ENCODE measurements around the gene MYL11. TPM values are rescaled to one million over a fixed set of nuclear protein-coding genes. Genes with fewer than 3 reads are reported as not detected.

MYL11 gene
- total RNA-seq, 1 donor from 2014 or later = 10.4 TPM

DNA sequence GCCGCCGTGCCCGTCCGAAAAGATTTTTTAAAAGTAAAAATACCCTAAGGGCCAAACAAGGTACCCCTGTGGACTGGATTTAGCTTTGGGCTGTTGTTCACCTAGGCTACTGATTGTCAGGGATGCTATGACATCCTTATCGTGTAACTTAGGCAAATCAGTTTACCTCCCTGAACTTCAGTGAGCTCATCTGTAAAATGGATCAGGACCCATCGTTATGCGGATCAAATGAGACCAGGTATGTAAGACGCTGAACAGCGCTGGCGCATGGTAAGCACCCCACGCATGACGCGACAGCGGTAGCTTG lies 32.1 kb downstream of the MYL11 start:
- H3K27ac Mint-ChIP-seq = peak overlapping the region; percentile 90
- H3K9me3 Mint-ChIP-seq = no peaks in the 10 kb centered on the region
- peaks cover 21% of the 10 kb centered on the region for H3K4me1 Mint-ChIP-seq (ENCODE audit: unreplicated experiment)
- H3K4me3 Mint-ChIP-seq = peak overlapping the region; percentile 95
- no peaks in the 10 kb centered on the region for H3K27me3 Mint-ChIP-seq
- DNase-seq (ENCODE audit: extremely low spot score, unreplicated experiment) = no peak
- no peaks in the 10 kb centered on the region for H3K36me3 Mint-ChIP-seq
- TF ChIP-seq, protein P1, sequence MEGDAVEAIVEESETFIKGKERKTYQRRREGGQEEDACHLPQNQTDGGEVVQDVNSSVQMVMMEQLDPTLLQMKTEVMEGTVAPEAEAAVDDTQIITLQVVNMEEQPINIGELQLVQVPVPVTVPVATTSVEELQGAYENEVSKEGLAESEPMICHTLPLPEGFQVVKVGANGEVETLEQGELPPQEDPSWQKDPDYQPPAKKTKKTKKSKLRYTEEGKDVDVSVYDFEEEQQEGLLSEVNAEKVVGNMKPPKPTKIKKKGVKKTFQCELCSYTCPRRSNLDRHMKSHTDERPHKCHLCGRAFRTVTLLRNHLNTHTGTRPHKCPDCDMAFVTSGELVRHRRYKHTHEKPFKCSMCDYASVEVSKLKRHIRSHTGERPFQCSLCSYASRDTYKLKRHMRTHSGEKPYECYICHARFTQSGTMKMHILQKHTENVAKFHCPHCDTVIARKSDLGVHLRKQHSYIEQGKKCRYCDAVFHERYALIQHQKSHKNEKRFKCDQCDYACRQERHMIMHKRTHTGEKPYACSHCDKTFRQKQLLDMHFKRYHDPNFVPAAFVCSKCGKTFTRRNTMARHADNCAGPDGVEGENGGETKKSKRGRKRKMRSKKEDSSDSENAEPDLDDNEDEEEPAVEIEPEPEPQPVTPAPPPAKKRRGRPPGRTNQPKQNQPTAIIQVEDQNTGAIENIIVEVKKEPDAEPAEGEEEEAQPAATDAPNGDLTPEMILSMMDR (conservative IDR thresholded peaks at IDR 0.05) = no peak

- peaks cover 23% of the 10 kb centered on the region for H3K4me1 Mint-ChIP-seq (ENCODE audit: unreplicated experiment)
- H3K4me3 Mint-ChIP-seq = peak within 1 kb of the TSS; percentile 95
- H3K36me3 Mint-ChIP-seq = peaks cover 4% of the 10 kb centered on the region
- H3K27me3 Mint-ChIP-seq = no peaks in the 10 kb centered on the region
- TF ChIP-seq, protein P1 (conservative IDR thresholded peaks at IDR 0.05) = no peak
- H3K9me3 Mint-ChIP-seq = no peaks in the 10 kb centered on the region
- H3K27ac Mint-ChIP-seq = peak within 1 kb of the TSS; percentile 90
- peak; percentile 91 for DNase-seq (ENCODE audit: extremely low spot score, unreplicated experiment)
Observed at GRCh38 chr16:30407102-30407803, 32.7 kb downstream of the MYL11 start, which contains the start of gene ZNF771. Gene ZNF771, plus strand, starts transcription at chr16:30407606. Its CDS starts 448 bp downstream, at chr16:30408054.

DNA sequence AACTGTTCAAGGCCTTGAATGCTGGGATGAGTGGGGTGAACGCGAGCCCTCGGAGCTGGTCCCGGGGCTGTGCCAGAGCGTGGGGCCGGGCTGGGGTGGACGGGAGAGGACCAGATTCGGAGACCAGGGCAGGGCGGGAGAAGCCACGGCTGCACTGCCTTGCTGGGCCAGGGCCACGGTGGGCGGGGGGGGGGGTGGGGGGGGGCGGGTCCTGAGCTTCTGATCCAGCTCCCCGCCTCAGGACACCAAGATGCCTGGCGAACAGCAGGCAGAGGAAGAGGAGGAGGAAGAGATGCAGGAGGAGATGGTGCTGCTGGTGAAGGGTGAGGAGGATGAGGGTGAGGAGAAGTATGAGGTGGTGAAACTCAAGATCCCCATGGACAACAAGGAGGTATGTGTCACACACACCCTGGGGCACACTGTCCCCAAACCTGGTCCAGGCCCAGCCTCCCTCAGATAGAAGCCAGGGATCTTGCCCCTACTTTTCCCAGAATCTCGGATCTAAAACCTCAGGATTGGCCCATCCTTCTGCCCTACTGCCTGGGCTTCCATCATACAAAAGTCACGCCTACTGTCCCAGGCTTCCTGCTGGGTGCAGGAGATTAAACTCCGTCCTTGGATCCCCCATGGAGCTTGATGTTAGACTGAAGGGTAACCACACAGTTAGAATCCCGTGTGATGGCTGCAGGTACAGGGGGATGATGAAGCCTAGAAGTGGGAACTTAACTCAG lies 33.4 kb downstream of the MYL11 start:
- DNase-seq (ENCODE audit: extremely low spot score, unreplicated experiment) = no peak
- peak overlapping the region; percentile 85 for H3K4me3 Mint-ChIP-seq
- peaks cover 4% of the 10 kb centered on the region for H3K36me3 Mint-ChIP-seq
- TF ChIP-seq, protein P1 (conservative IDR thresholded peaks at IDR 0.05) = no peak
- H3K9me3 Mint-ChIP-seq = no peaks in the 10 kb centered on the region
- no peaks in the 10 kb centered on the region for H3K27me3 Mint-ChIP-seq
- H3K27ac Mint-ChIP-seq = peak overlapping the region; percentile 9
- peaks cover 24% of the 10 kb centered on the region for H3K4me1 Mint-ChIP-seq (ENCODE audit: unreplicated experiment)

DNA sequence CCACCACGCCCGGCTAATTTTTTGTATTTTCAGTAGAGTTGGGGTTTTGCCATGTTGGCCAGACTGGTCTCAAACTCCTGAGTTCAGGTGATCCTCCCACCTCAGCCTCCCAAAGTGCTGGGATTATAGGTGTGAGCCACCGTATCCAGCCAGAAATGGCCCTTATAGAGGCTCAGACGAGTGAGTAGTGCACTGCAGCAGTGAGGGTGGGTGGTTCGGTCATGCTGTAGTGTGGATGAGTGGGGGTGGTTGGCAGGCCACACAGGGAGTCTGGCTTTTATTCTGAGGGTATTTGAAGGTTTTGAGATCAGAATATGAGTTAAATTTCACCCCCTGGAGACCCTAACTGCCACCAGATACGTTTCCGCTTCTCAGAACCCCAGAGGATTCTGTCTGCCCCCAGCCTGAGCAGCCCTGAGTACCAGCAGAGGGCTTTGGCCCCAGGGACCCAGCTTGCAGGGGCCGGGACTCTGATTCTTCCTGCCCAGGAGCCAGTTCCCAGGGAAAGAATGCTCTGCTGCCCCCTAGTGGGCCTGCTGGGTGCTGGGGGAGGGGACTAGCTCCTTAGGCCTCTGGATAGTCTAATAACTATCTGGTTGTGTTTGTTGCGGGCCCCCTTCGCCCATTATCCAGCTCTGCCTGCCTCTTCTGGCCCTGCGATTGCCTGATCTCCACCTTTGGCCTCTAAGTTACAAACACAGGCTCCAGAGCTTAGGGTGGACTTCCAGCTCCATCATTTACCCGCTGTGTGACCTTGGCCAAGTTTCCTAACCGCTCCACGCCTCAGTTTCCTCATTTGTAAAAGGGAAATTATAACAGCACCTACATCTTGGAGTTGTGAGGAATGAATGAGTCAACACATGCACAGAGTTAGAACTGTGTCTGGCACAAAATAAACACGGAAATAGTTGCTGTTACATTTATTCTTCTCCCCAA lies 34.8 kb downstream of the MYL11 start:
- no peaks in the 10 kb centered on the region for H3K27me3 Mint-ChIP-seq
- peak overlapping the region; percentile 76 for H3K4me3 Mint-ChIP-seq
- peak overlapping the region; percentile 26 for H3K27ac Mint-ChIP-seq
- H3K4me1 Mint-ChIP-seq (ENCODE audit: unreplicated experiment) = peaks cover 24% of the 10 kb centered on the region
- no peaks in the 10 kb centered on the region for H3K9me3 Mint-ChIP-seq
- H3K36me3 Mint-ChIP-seq = peaks cover 8% of the 10 kb centered on the region
- peak; percentile 95 for DNase-seq (ENCODE audit: extremely low spot score, unreplicated experiment)
- TF ChIP-seq, protein P1 (conservative IDR thresholded peaks at IDR 0.05) = peak; percentile 96

GRCh38 chr16:30413112-30413806 lies 38.7 kb downstream of the MYL11 start:
- Mint-ChIP-seq H3K36me3 (peaks cover 11% of the 10 kb centered on the region), H3K27ac (no peak overlapping the region), H3K4me3 (no peak overlapping the region), H3K27me3 (no peaks in the 10 kb centered on the region), H3K9me3 (no peaks in the 10 kb centered on the region), H3K4me1 (ENCODE audit: unreplicated experiment) (peaks cover 23% of the 10 kb centered on the region)
- DNase-seq (ENCODE audit: extremely low spot score, unreplicated experiment) = no peak
- TF ChIP-seq, protein P1 (conservative IDR thresholded peaks at IDR 0.05) = no peak

Measured in type B pancreatic cell (in vitro differentiated cells).